Thyroid gland (tissue), 4 donors: Measurements from ENCODE around the gene KIF16B.

Source experiments
- CTCF ChIP-seq, 6 experiments: fragments of 200-600 bp in 3 of 6; fragments of 450-650 bp in 3 of 6; sonication (generic) in 3 of 6; IDR thresholded peaks; one replicate each; pipeline ENCODE4 v1.5.1; 2016 to 2019; ENCODE audit warnings: antibody characterized with exemption in 6 of 6, mild to moderate bottlenecking in 2 of 6, inconsistent platforms in 1 of 6, moderate library complexity in 1 of 6
- POLR2A ChIP-seq, 2 donors: fragments of 450-650 bp; IDR thresholded peaks; one replicate each; pipeline ENCODE4 v1.6.1; 2017; ENCODE audit warnings: antibody characterized with exemption in 2 of 2, mild to moderate bottlenecking in 2 of 2, moderate library complexity in 1 of 2

- no peak for TF ChIP-seq POLR2A (IDR thresholded peaks at IDR 0.05)
- no peak for TF ChIP-seq CTCF (IDR thresholded peaks at IDR 0.05)
Observed at GRCh38 chr20:16224836-16225235, 348.4 kb downstream of the KIF16B start.
